OCI-M1 (cell line): ENCODE measurements around the gene CST3.

Experiments
- DNase-seq: peaks from one replicate; lab custom pipeline; 2025; lab: John Stamatoyannopoulos, UW

Gene CST3

GRCh38 chr20:23602241-23602640 is 35.5 kb downstream of the CST3 start:
- DNase-seq = peak; percentile 16

- no peak for DNase-seq
These were observed 36.0 kb downstream of the CST3 start for GRCh38 chr20:23601715-23602114.

GRCh38 chr20:23598481-23598880 is 39.3 kb downstream of the CST3 start:
- DNase-seq = no peak

GRCh38 chr20:23596579-23597250 is 41.0 kb downstream of the CST3 start:
- DNase-seq = no peak

GRCh38 chr20:23595941-23596340 is 41.8 kb downstream of the CST3 start:
- no peak for DNase-seq

GRCh38 chr20:23588434-23589403 is 49.0 kb downstream of the CST3 start:
- no peak for DNase-seq

- no peak for DNase-seq
These were observed 50.1 kb downstream of the CST3 start for GRCh38 chr20:23587631-23588030.

- DNase-seq = no peak
These were observed 50.8 kb downstream of the CST3 start for GRCh38 chr20:23586735-23587525.

- DNase-seq = no peak
These were observed 51.7 kb downstream of the CST3 start for GRCh38 chr20:23585808-23586734.

- no peak for DNase-seq
These were observed 52.3 kb downstream of the CST3 start for GRCh38 chr20:23585449-23585807.

GRCh38 chr20:23584434-23585199 is 53.1 kb downstream of the CST3 start:
- DNase-seq = peak; percentile 3
